HG03565 (cell line): ENCODE data around the gene CCT8L2.
"Not testable (repeated sequence)": the region's sequence is repeated elsewhere in the genome, so short reads cannot be mapped to it uniquely, and the experiment has no call there.

Experiments used
- ATAC-seq: cut with Tn5 transposase; IDR thresholded peaks from one replicate; pipeline ENCODE4 v1.9.1; 2021; ENCODE audit warnings: mild to moderate bottlenecking, moderate library complexity; ENCODE audit not compliant: unreplicated experiment

Gene CCT8L2

DNA sequence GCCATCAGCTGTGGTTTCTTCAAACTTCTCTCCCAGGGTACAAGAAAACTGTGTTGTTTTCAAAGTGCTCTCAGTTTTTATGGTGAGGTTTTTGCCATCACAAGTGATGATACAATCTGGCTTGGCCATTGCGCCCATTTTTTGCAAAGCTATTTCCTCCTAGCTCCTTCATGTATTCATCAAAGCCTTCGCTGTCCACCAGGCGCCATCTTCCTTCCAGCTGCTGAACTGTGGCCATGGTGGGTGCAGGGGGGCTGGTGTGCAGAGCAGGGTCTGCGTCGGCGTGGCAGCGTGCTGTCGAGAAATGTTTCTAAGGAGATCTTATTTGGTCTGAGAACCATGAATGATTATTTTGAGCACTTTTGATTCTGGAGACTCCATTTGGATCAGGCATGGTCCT, 2.6 kb upstream of the CCT8L2 start:
- ATAC-seq = not testable (repeated sequence)

DNA sequence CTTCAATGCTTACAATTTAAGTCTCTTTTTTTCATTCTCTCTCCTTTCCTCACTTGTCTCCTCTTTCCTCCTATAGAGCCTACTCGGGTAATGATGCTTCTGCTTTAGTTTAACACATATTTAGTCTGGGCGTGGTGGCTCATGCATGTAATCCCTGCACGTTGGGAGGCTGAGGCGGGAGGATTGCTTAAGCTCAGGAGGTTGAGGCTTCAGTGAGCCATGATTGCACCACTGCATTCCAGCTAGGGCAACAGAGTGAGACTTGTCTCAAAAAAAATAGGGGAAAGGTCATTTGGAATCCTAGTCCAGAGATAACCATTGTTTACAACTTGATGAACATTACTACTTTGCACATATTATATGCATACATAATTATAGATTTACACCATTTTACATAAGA, 1.4 kb upstream of the CCT8L2 start:
- ATAC-seq = no peak

DNA sequence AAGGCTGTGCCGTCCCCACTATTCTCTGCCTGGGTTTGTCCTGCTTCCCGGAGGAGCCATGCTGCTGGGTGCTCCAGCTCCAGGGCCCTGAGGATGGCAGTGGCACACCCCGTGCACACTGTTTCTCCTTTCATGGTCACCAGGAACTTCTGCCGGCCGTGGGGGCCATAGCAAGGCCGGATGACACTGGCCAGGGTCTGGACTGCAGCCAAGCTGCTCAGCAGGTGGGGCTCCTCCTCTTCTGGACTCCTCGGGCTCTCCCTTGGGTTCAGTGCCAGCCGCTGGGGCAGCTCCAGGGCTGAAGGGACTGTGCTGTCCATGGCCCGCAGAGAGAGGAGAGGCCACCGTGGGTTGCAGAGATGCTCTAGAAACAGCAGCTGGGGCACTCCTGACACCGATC, 379 bp downstream of the CCT8L2 start:
- not testable (repeated sequence) for ATAC-seq

DNA sequence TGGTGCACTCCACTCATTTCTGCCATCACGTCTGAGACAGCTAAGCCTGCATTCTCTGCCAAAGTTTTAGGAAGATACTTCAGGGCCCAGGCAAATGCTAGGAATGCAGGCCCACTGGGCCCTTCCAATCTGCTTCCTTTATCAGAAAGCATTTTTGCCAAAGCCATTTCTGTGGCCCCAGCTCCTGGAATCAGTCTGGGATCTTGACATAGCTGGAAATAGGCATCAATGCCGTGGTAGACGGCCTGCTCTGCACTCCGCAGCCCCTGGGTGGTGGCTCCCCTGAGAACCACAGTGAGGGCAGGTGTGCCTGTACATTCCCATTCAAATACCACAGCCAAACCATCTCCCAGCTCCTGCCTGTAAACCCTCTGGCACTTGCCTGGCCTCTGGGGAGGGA, 1.5 kb downstream of the CCT8L2 start:
- not testable (repeated sequence) for ATAC-seq

DNA sequence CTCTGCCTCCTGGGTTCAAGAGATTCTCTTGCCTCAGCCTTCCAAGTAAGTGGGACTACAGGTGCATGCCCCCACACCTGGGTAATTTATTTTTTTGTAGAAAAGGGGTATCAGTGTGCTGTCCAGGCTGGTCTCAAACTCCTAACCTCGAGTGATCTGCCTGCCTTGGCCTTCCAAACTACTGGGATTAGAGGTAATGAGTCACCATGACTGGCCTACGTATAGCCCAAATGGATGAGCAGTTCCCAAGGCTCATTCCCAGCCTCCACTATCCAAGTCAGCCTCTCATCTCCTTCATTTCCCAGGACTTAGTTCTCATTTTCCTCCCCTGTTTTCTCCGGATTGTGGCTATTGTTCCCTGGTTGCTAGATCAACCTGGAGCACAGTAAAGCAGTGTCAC, 5.6 kb downstream of the CCT8L2 start:
- ATAC-seq = no peak

DNA sequence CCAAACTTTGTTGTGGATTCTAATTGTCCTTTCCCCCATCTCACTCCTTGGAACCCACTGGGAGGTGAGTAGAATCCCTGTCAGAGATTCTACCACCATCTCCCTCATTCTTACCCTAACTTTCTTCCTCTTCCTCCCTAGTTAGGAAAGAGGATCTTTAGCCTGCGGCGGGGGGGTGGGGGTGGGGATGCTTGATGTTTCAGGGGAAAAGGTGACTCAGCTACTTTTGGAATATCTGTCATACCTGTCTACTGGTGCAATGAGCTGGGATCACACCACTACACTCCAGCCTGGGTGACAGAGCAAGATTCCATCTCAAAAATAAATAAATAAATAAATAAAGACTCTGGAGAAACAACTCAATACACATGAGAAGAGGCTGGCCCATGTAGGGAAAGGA, 6.4 kb downstream of the CCT8L2 start:
- ATAC-seq = no peak

DNA sequence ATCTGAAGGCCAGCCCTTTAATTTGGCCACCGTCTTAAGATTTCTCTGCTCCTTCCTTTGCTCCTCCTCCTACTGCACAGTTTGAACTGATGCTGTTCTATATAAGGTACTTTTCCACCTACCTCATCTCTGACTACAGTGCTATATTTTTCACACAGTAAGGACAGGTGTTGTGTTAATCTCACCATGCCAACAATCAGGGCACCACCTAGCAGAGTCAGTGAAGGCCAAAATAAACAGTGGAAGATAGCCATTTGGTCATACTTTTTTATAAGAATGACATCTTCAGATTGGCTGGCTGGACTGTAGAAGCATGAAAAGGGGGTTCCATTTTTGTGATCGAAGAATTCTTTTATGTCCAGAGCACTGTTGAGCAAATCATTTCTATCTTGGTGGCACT, 11.7 kb downstream of the CCT8L2 start:
- ATAC-seq = not testable (repeated sequence)

DNA sequence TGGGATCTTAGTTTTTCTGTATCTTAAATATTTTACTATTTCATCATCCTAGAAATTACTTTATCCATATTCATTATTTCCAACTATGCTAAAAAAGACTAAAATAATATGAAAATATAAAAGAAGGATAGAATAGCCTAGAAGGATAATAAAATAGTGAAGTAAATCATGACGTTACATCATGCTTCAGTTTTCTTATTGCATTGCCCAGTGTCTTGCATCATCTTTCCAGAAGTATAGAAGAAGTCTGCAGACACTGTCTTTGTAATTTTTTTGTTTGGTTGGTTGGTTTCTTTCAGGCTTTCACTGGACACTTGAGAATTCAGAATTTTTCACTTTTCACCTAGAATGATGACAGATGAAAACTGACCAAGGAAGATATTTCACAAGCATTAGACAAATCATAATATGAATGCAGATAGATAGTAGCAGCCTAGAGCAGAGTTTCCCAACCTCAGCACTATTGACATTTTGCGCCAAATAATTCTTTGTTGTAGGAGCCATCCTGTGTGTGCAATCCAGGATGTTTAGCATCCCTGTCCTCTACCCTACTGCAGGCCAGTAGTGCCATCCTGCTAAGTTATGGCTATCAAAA, 23.3 kb downstream of the CCT8L2 start:
- not testable (repeated sequence) for ATAC-seq

DNA sequence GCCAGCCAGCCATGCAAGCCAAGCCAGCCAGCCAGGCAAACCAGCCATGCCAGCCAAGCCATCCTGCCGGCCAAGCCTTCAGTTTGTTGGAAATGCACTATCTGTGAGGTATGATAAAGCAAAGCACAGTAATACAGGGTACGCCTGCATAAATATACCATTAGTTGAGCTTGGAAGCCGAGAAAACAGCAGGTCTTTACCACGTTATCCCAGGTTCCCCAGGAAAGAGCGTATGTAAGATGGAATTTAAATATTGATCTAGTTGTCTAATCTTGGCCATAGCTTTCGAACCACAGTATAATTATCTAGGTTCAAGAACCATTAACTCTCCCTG, 24.2 kb downstream of the CCT8L2 start:
- no peak for ATAC-seq

DNA sequence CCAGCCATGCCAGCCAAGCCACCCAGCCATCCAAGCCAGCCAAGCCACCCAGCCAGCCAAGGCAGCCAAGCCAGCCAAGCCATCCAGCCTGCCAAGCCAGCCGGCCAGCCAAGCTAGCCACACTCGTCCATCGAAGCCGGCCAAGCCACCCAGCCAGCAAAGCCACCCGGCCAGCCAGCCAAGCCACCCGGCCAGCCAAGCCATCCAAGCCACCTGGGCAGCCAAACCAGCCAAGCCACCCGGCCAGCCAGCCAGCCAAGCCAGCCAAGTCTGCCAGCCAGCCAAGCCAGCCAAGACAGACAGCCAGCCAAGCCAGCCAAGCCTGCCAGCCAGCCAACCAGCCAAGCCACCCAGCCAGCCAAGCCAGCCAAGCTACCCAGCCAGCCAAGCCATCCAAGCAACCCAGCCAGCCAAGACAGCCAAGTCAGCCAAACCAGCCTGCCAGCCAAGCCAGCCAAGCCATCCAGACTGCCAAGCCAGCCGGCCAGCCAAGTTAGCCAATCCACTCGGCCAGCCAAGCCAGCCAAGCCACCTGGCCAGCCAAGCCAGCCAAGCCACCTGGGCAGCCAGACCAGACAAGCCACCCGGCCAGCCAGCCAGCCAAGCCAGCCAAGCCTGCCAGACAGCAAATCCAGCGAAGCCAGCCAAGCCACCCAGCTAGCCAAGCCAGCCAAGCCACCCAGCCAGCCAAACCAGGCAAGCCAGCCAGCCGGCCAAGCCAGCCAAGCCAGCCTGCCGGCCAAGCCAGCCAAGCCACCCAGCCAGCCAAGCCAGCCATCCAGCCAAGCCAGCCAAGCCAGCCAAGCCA, 24.8 kb downstream of the CCT8L2 start:
- ATAC-seq = not testable (repeated sequence)

DNA sequence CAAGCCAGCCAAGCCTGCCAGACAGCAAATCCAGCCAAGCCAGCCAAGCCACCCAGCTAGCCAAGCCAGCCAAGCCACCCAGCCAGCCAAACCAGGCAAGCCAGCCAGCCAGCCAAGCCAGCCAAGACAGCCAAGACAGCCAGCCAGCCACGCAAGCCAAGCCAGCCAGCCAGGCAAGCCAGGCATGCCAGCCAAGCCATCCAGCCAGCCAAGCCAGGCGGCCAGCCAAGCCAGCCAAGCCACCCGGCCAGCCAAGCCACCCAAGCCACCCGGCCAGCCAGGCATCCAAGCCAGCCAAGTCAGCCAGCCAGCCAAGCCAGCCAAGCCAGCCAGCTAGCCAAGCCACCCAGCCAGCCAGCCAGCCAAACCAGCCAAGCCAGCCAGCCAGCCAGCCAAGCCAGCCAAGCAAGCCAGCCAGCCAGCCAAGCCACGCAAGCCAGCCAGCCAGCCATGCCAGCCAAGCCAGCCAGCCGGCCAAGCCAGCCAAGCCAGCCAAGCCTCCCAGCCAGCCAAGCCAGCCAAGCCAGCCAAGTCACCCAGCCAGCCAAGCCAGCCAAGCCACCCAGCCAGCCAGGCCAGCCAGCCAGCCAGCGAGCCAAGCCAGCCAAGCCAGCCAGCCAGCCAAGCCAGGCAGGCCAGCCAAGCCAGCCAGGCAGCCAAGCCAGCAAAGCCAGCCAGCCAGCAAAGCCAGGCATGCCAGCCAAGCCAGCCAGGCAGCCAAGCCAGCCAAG, 26.0 kb downstream of the CCT8L2 start:
- ATAC-seq = not testable (repeated sequence)

DNA sequence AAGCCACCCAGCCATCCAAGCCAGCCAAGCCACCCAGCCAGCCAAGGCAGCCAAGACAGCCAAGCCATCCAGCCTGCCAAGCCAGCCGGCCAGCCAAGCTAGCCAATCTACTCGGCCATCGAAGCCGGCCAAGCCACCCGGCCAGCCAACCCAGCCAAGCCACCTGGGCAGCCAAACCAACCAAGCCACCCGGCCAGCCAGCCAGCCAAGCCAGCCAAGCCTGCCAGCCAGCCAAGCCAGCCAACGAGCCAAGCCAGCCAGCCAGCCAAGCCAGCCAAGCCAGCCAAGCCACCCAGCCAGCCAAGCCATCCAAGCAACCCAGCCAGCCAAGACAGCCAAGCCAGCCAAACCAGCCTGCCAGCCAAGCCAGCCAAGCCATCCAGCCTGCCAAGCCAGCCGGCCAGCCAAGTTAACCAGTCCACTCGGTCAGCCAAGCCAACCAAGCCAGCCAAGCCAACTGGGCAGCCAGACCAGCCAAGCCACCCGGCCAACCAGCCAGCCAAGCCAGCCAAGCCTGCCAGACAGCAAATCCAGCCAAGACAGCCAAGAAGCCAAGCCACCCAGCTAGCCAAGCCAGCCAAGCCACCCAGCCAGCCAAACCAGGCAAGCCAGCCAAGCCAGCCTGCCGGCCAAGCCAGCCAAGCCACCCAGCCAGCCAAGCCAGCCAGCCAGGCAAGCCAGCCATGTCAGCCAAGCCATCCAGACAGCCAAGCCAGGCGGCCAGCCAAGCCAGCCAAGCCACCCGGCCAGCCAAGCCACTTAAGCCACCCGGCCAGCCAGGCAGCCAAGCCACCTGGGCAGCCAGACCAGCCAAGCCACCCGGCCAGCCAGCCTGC, 26.8 kb downstream of the CCT8L2 start:
- not testable (repeated sequence) for ATAC-seq

DNA sequence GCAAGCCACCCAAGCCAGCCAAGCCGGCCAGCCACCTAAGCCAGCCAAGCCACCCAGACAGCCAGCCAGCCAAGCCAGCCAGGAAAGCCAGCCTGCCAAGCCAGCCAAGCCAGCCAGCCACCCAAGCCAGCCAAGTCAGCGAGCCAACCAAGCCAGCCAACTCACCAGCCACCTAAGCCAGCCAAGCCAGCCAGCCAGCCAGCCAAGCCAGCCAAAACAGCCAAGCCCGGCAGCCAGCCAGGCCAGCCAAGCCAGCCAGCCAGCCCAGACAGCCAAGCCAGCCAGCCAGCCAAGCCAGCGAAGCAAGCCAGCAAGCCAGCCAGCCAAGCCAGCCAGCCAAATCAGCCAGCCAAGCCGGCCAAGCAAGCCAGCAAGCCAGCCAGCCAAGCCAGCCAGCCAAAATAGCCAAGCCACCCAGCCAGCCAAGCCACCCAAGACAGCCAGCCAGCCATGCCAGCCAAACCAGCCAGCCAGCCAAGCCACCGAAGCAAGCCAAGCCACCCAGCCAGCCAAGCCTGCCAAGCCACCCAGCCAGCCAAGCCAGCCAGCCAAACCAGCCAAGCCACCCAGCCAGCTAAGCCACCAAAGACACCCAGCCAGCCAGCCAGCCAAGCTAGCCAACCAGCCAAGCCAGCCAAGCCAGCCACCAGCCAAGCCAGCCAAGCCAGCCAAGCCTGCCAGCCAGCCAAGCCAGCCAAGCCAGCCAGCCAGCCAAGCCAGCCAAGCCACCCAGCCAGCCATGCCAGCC, 27.6 kb downstream of the CCT8L2 start:
- not testable (repeated sequence) for ATAC-seq

DNA sequence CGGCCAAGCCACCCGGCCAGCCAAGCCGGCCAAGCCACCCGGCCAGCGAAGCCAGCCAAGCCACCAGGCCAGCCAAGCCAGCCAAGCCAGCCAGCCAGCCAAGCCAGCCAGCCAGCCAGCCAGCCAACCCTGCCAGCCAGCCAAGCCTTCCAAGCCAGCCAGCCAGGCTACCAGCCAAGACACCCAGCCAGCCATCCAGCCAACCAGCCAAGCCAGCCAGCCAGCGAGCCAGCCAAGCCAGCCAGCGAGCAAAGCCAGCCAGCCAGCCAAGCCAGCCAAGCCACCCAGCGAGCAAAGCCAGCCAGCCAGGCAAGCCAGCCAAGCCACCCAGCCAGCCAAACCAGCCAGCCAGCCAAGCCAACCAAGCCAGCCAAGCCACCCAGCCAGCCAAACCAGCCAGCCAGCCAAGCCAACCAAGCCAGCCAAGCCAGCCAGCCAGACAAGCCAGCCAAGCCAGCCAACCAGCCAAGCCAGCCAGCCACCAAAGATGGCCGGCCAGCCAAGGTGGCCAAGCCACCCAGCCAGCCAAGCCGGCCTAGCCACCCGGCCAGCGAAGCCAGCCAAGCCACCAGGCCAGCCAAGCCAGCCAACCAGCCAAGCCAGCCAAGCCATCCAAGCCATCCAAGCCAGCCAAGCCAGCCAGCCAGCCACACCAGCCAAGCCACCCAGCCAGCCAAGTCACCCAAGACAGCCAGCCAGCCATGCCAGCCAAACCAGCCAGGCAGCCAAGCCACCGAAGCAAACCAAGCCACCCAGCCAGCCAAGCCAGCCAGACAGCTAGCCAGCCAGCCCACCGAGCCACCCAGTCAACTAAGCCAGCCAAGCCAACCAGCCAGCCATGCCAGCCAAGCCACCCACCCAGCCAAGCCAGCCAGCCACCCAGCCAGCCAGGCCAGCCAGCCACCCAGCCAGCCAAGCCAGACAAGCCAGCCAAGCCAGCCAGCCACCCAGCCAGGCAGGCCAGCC, 28.8 kb downstream of the CCT8L2 start:
- ATAC-seq = no peak

DNA sequence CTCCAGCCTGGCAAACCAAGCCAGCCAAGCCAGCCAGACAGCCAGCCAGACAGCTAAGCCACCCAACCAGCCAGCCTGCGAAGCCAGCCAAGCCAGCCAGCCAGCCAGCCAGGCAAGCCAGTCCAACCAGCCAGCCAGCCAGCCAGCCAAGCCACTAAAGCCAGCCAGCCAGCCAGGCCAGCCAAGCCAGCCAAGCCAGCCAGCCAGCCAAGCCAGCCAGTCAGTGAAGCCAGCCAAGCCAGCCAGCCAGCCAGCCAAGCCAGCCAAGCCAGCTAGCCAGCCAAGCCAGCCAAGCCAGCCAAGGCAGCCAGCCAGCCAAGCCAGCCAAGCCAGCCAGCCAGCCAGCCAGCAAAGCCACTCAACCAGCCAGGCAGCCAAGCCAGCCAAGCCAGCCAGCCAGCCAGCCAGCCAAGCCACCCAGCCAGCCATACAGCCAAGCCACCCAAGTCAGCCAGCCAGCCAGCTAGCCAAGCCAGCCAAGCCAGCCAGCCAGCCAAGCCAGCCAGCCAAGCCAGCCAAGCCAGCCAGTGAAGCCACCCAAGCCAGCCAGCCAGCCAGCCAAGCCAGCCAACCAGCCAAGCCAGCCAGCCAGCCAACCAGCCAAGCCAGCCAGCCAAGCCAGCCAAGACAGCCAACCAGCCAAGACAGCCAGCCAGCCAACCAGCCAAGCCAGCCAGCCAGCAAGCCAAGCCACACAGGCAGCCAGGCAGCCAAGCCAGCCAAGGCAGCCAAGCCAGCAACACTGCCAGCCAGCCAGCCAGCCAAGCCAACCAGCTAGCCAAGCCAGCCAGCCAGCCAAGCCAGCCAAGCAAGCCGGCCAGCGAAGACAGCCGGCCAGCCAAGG, 29.7 kb downstream of the CCT8L2 start:
- no peak for ATAC-seq

DNA sequence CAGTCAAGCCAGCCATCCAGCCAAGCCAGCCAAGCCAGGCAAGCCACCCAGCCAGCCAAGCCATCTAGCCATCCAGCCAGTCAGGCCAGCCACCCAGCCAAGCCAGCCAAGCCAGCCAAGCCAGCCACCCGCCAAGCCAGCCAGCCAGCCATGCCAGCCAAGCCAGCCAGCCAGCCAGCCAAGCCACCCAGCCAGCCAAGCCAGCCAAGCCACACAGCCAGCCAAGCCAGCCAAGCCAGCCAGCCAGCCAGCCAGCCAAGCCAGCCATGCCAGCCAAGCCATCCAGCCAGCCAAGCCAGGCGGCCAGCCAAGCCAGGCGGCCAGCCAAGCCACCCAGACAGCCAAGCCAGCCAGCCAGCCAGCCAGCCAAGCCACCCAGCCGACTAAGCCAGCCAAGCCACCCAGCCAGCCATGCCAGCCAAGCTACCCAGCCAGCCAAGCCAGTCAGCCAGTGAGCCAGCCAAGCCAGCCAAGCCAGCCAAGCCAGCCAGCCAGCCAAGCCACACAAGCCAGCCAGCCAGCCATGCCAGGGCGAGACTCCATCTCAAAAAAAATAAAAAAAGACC, 31.4 kb downstream of the CCT8L2 start:
- not testable (repeated sequence) for ATAC-seq

DNA sequence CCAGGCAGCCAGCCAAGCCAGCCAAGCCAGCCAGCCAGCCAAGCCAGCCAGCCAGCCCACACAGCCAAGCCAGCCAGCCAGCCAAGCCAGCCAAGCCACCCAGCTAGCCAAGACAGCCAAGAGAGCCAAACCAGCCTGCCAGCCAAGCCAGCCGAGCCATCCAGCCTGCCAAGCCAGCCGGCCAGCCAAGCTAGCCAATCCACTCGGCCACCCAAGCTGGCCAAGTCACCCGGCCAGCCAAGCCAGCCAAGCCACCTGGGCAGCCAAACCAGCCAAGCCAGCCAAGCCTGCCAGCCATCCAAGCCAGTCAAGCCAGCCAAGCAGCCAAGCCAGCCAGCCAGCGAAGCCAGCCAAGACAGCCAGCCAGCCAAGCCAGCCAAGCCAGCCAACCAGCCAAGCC, 32.0 kb downstream of the CCT8L2 start:
- not testable (repeated sequence) for ATAC-seq

DNA sequence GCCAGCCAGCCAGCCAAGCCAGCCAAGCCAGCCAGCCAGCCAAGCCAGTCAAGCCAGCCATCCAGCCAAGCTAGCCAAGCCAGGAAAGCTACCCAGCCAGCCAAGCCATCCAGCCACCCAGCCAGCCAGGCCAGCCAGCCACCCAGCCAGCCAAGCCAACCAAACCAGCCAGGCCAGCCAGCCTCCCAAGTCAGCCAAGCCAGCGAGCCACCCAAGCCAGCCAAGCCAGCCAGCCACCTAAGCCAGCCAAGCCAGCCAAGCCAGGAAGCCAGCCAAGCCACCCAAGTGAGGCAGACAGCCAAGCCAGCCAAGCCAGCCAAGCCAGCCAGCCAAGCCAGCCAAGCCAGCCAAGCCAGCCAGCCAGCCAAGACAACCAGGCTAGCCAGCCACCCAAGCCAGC, 32.6 kb downstream of the CCT8L2 start:
- not testable (repeated sequence) for ATAC-seq
